Testis (tissue), 2 donors: ENCODE results near the gene INPP5B.

Source experiments
- POLR2A ChIP-seq: fragments of 450-650 bp; IDR thresholded peaks from one replicate; pipeline ENCODE4 v1.6.1; 2017; ENCODE audit warnings: antibody characterized with exemption, mild to moderate bottlenecking, moderate library complexity
- TF ChIP-seq, protein P1 (sequence below), 3 experiments: fragments of 450-650 bp in 2 of 3; fragments of 200-600 bp in 1 of 3; sonication (generic) in 1 of 3; IDR thresholded peaks; one replicate each; pipeline ENCODE4 v1.5.1; 2016 to 2019; ENCODE audit warnings: antibody characterized with exemption in 3 of 3, mild to moderate bottlenecking in 2 of 3, moderate library complexity in 1 of 3

DNA sequence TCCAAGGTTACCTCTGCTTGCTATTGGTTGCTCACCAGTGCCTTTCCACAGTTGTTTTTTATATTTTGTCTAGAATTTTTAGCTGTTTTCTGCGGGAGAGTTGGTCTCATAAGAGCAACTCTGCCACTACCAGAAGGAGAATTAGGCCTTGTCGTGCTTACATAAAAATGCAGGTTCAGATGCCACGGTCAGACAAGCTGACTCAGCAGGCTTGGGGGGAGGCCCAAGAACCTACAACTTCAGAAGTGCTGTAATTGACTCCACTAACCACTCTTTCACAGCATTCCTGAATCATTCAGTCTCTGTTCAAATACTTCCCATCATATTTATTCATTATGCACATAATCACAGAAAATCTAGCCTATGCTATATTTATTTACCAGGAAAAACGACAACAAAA is 115.7 kb downstream of the INPP5B start:
- TF ChIP-seq, protein P1, sequence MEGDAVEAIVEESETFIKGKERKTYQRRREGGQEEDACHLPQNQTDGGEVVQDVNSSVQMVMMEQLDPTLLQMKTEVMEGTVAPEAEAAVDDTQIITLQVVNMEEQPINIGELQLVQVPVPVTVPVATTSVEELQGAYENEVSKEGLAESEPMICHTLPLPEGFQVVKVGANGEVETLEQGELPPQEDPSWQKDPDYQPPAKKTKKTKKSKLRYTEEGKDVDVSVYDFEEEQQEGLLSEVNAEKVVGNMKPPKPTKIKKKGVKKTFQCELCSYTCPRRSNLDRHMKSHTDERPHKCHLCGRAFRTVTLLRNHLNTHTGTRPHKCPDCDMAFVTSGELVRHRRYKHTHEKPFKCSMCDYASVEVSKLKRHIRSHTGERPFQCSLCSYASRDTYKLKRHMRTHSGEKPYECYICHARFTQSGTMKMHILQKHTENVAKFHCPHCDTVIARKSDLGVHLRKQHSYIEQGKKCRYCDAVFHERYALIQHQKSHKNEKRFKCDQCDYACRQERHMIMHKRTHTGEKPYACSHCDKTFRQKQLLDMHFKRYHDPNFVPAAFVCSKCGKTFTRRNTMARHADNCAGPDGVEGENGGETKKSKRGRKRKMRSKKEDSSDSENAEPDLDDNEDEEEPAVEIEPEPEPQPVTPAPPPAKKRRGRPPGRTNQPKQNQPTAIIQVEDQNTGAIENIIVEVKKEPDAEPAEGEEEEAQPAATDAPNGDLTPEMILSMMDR (IDR thresholded peaks at IDR 0.05), result no peak
- no peak for TF ChIP-seq POLR2A
